Measurements from ENCODE around the gene CD209.
"Not testable (repeated sequence)": the region's sequence is repeated elsewhere in the genome, so short reads cannot be mapped to it uniquely, and the experiment has no call there.

Gene CD209

GRCh38 chr19:7767487-7767886 lies 20.2 kb upstream of the CD209 start:
- no peak for DNase-seq

GRCh38 chr19:7766535-7766934 lies 19.2 kb upstream of the CD209 start:
- DNase-seq: no peak

DNA sequence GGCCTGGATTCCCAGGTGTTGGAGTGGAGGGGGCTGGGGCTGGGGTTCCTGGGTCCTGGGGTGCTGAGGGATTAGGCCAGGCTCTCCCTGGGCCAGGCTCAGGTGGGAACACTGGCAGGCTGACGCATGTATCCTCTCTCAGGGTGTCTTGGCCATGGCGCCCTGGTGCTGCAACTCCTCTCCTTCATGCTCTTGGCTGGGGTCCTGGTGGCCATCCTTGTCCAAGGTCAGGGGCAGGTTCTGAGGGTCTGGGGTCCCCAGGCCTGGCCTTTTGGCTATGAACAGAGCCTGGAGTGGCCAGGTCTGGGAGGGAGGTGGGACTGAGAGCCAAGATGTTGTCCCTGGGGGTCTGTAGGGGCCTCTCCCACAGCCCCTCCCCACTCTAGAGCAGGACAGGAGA lies 17.7 kb upstream of the CD209 start:
- not testable (repeated sequence) for DNase-seq

DNA sequence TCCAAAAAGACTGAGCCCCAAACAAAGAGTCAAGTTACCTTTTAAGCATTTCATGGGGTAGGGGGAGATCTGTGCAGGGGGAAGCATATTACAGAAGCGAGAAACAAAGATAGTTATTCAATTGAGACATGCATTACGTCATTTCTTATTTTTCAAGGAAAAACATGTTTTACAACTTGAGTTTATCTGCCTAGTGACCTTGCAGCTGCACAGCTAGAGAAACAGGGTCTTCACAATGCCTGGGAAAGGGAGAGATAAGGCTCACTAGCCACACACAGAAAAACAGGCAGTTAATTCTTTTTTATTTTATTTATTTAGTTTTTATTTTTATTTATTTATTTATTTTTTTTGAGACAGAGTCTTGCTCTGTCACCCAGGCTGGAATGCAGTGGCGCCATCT lies 16.8 kb upstream of the CD209 start:
- not testable (repeated sequence) for DNase-seq

DNA sequence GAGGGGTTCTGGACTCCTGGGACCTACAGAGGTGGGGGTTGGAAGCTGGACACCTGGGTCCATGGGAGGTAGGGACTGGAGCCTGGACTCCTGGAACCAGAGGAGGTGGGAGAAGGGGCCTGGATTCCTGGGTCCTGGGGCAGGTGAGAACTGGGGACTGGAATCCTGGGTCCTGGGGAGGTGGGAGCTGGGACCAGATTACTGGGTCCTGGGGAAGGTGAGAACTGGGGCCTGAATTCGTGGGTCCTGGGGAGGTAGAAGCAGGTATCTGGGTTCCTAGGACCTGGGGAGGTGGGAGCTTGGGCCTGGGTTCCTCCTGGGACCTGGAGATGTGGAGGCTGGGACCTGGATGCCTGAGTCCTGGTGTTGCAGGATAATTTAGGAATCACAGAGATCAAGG lies 16.4 kb upstream of the CD209 start:
- DNase-seq: no peak

DNA sequence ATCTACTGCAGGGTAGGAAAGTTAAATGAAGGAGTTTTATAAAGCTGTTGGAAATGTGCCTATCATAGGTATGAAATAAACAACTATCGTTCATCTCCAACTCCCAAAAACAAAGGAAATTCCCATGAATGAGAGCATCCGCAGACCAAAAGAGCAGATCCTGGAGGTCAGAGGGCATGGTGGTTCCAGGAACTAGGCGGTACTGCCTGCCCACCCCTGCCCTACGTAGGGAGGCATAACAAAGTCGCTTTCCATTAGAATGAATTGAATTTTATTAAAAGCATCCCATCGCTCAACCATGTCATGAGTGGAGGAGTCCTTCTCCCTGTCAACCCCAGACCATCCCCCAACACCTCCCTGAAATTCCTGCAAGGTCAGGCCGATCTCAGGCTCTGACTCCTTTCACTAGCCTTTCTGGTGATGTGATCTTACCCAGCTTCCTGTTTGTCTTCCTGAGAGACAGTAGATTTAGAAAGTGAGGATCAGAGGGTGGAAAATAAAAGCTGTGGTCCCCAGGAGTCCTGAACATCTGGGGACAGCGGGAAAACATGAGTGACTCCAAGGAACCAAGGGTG lies 15.5 kb upstream of the CD209 start, which contains the start of gene CLEC4M:
TSS of gene CLEC4M (plus strand) at position 525 of the 575 bp plus-strand sequence. CDS start at position 549, 24 bp downstream.
- no peak for DNase-seq

- DNase-seq: no peak
These were observed 11.8 kb upstream of the CD209 start for GRCh38 chr19:7759156-7759555.

GRCh38 chr19:7757358-7757757 lies 10.0 kb upstream of the CD209 start:
- DNase-seq: no peak

DNA sequence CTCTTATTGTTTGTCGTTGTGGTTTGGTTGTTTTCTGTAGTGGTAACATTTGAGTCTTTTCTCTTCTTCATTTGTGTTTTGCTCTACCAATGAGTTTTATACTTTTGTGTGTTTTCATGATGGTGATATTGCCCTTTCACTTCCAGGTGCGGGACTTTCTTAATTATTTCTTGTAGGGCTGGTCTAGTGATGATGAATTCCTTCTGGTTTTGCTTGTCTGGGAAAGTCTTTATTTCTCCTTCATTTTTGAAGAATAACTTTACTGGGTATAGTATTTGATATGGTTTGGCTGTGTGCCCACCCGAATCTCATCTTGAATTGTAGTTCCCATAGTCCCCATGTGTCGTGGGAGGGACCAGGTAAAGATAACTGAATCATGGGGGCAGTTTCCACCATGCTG lies 8.9 kb upstream of the CD209 start:
- DNase-seq: no peak

DNA sequence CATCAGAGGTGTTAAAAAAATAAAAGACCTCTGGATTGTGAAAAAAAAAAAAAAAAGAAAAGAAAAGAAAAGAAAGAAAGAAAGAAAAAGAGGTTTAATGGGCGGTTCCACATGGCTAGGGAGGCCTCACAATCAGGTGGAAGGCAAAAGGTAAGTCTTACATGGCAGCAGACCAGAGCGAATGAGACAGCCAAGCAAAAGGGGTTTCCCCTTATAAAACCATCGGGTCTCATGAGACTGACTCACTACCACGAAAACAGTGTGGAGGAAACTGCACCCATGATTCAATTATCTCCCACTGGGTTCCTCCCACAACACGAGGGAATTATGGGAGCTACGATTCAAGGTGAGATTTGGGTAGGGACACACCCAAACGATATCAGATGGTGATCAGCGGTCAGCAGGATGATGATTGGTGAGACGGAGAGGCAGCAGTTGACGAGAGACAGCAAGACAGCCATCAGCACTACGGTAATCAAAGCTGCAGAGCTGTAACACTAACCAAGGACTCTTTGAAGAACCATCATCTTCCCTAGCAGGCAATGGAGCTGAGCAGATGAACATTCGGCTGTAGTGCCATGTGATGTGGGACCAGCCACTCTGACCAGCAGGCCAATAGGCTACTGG lies 3.9 kb upstream of the CD209 start:
- peak; percentile 59 for DNase-seq

GRCh38 chr19:7748756-7749155 lies 1.4 kb upstream of the CD209 start:
- DNase-seq: no peak

- DNase-seq: no peak
These were observed 837 bp upstream of the CD209 start for GRCh38 chr19:7748171-7748570.

GRCh38 chr19:7746306-7746705 lies 1.0 kb downstream of the CD209 start:
- not testable (repeated sequence) for DNase-seq

DNA sequence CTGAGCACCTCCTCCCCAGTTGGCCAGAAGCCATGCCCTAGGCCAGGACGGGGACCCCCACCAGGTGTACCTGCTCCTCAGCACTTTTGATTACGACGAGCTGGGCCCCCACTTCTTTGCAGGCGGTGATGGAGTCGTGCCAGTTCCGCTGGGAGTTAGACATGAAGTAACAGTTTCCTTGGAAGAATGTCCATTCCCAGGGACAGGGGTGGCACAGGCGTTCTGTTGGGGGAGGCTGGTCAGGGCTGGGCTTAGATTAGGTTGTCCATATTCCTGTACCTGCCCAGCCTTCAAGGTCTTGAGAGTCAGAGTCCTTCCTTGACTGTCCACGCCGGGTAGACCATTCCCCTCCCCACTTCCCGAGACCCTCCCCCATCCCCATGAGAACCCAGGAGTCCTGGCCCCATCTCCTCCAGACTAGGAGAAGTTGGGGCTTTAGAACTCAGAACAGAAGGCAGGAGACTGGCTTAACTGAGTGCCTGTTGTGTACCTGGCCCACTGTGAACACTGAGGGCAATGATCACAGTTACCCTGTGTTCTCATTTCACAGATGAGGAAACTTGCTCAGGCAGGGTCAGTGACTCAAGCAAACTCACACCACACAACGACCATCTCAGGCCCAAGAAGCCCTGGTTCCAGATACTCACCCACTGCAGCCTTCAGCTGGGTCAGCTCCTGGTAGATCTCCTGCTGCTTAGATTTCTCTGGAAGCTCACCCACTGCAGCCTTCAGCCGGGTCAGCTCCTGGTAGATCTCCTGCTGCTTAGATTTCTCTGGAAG lies 2.3 kb downstream of the CD209 start:
- no peak for DNase-seq

DNA sequence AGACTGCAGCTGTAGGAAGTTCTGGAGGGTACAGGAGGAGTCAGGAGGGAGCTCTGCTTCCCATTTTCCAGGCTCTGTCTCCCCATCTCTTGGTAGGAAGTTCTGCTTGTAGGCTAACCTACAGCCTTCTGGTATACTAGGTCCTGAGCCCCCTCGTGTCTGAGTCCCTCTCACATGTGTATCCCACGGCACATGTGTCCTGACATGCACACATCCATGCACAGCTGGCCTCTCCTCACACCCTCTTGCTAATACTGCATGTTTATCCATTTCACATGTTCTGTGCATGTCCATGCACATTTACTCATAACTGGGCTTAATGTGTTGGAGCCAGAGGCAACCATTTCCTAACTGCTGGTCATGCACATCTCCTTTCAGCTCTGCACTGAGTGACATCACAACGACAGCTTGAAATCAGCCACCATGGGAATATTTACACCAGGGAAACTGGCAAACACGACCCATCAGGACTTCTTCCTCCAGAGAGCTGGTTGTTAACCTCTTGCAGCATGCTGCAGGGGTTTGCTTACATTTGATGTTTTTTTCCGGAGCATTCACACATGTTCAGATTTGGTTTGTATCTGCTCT lies 3.0 kb downstream of the CD209 start:
- no peak for DNase-seq

DNA sequence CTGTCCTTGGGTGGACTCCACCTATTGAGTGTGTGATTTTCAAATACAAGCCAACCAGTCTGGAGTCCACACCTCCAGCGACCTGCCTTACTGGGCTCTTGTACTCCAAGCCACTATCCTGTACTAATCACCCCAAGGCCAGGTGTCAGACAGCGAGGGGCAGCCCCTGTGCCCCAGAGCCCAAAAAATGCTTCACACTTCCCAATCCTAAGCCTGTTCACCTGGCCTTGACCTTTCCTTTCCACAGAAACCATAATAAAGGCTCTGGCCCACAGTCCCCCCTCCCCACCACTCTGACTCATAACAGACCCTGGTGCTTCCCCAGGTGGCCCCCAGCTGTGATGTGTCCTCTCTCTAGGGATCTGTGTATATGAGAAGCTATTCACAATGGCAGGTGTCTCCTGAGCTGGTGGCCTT lies 3.9 kb downstream of the CD209 start:
- DNase-seq: no peak

- DNase-seq: no peak
These were observed 4.3 kb downstream of the CD209 start for GRCh38 chr19:7742991-7743390.

- DNase-seq: no peak
These were observed 4.8 kb downstream of the CD209 start for GRCh38 chr19:7742575-7742974.

DNA sequence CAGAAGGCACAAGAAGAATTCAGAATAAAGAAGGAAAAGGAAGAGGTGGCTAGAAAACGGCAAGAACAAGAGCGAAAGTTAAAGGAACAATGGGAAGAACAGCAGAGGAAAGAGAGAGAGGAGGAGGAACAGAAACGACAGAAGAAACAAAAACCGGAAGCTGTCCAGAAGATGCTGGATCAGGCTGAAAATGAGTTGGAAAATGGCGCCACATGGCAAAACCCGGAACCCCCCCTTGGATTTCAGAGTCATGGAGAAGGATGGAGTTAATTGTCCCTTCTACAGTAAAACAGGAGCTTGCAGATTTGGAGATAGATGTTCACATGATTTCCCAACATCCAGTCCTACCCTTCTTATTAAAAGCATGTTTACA lies 6.7 kb downstream of the CD209 start:
- no peak for DNase-seq

- no peak for DNase-seq
These were observed 7.3 kb downstream of the CD209 start for GRCh38 chr19:7739801-7740681.

- no peak for DNase-seq
These were observed 8.1 kb downstream of the CD209 start for GRCh38 chr19:7739211-7739755.

DNA sequence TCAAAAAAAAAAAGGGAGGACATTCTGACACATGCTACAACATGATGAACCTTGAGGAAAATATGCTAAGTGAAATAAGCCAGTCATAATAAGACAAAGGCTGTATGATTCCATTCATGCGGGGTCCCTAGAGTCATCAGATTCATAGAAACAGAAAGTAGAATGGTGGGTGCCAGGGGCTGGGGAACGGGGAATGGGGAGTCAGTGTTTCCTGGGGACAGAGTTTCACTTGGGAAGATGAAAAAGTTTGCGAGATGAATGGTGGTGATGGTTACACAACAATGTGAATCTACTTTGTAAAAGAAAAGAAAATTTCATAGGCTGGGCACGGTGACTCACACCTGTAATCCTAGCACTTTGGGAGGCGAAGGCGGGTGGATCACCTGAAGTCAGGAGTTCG lies 9.3 kb downstream of the CD209 start:
- no peak for DNase-seq

GRCh38 chr19:7737215-7737614 lies 10.1 kb downstream of the CD209 start:
- DNase-seq: no peak

Data from activated CD4-positive, alpha-beta T cell treated with anti-CD3 and anti-CD28 coated beads, Interleukin-2, amount 50 U/mL, for 16 hours (primary cell).